Measurements from ENCODE around the gene ARHGAP8.
"Not testable (repeated sequence)": the region's sequence is repeated elsewhere in the genome, so short reads cannot be mapped to it uniquely, and the experiment has no call there.

Gene ARHGAP8

GRCh38 chr22:44894321-44894720 lies 141.9 kb downstream of the ARHGAP8 start:
- CTCF ChIA-PET, result interaction anchor here (1.0 kb wide), 1 partner anchor 19 kb away, joined by 4 read pairs; no protein-coding TSS in a partner anchor
- TF ChIP-seq CTCF (conservative IDR thresholded peaks at IDR 0.05; ENCODE audit: low read depth), result no peak
- H3K27ac ChIP-seq, result no peak overlapping the region
- POLR2A ChIA-PET (ENCODE audit: low non-redundant PET), result no interaction called here
- no peak for DNase-seq (ENCODE audit: low spot score)

GRCh38 chr22:44894782-44895181 lies 142.4 kb downstream of the ARHGAP8 start:
- no peak for TF ChIP-seq CTCF (conservative IDR thresholded peaks at IDR 0.05; ENCODE audit: low read depth)
- H3K27ac ChIP-seq, result no peak overlapping the region
- CTCF ChIA-PET, result interaction anchor here (0.5 kb wide), 1 partner anchor 74 kb away, joined by 3 read pairs; no protein-coding TSS in a partner anchor
- no peak for DNase-seq (ENCODE audit: low spot score)
- POLR2A ChIA-PET (ENCODE audit: low non-redundant PET), result no interaction called here

GRCh38 chr22:44895296-44896055 lies 143.1 kb downstream of the ARHGAP8 start:
- ChIA-PET CTCF (interaction anchor here (0.5 kb wide), 1 partner anchor 75 kb away, joined by 3 read pairs; no protein-coding TSS in a partner anchor), POLR2A (ENCODE audit: low non-redundant PET) (no interaction called here)
- no peak for DNase-seq (ENCODE audit: low spot score)
- TF ChIP-seq CTCF (conservative IDR thresholded peaks at IDR 0.05; ENCODE audit: low read depth), result no peak
- H3K27ac ChIP-seq, result no peak overlapping the region

GRCh38 chr22:44898236-44898635 lies 145.9 kb downstream of the ARHGAP8 start:
- no peak for DNase-seq (ENCODE audit: low spot score)
- no peak overlapping the region for H3K27ac ChIP-seq
- ChIA-PET CTCF (no interaction called here), POLR2A (ENCODE audit: low non-redundant PET) (no interaction called here)
- no peak for TF ChIP-seq CTCF (conservative IDR thresholded peaks at IDR 0.05; ENCODE audit: low read depth)

GRCh38 chr22:44901301-44901700 lies 148.9 kb downstream of the ARHGAP8 start:
- TF ChIP-seq CTCF (conservative IDR thresholded peaks at IDR 0.05; ENCODE audit: low read depth), result no peak
- ChIA-PET POLR2A (ENCODE audit: low non-redundant PET) (no interaction called here), CTCF (interaction anchor here (0.6 kb wide), 1 partner anchor 73 kb away, joined by 3 read pairs; no protein-coding TSS in a partner anchor)
- H3K27ac ChIP-seq, result no peak overlapping the region
- no peak for DNase-seq (ENCODE audit: low spot score)

GRCh38 chr22:44903164-44903563 lies 150.8 kb downstream of the ARHGAP8 start:
- DNase-seq (ENCODE audit: low spot score); CTCF ChIA-PET; POLR2A ChIA-PET (ENCODE audit: low non-redundant PET); H3K27ac ChIP-seq: not testable (repeated sequence)

- H3K27ac ChIP-seq; CTCF ChIA-PET; DNase-seq (ENCODE audit: low spot score); POLR2A ChIA-PET (ENCODE audit: low non-redundant PET): not testable (repeated sequence)
These were observed 152.2 kb downstream of the ARHGAP8 start for GRCh38 chr22:44904492-44905152.
